CD14-positive monocyte (primary cell): ENCODE results near the gene TRIM7. TPM values are rescaled to one million over a fixed set of nuclear protein-coding genes. Genes with fewer than 3 reads are reported as not detected.
"Not testable (repeated sequence)": the region's sequence is repeated elsewhere in the genome, so short reads cannot be mapped to it uniquely, and the experiment has no call there.

Experiments used
- DNase-seq, 3 donors: peaks; one replicate each; pipeline ENCODE4 v3.0.0-alpha.2; 2011 to 2022
- H2AFZ ChIP-seq: 2 replicates; pipeline ENCODE4 v1.6.0; 2012; ENCODE audit warnings: mild to moderate bottlenecking, low read depth, low read length, inconsistent platforms; ENCODE audit not compliant: insufficient read depth, poor library complexity, severe bottlenecking
- H3K27ac ChIP-seq, 2 donors: 1 replicate in 1 of 2; 2 replicates in 1 of 2; pipeline ENCODE4 v1.5.1; 2012 to 2013; ENCODE audit warnings: low read length in 2 of 2, control low read depth in 1 of 2, inconsistent platforms in 1 of 2, low read depth in 1 of 2, mild to moderate bottlenecking in 1 of 2
- H3K27me3 ChIP-seq, 2 donors: one replicate each; pipeline versions ENCODE4 v1.6.0 to v1.6.1; 2011 to 2013; ENCODE audit warnings: low read length in 2 of 2; ENCODE audit not compliant: control insufficient read depth in 2 of 2, insufficient read depth in 2 of 2
- H3K36me3 ChIP-seq, 2 donors: replicated peaks in 1 of 2; 1 replicate in 1 of 2; 2 replicates in 1 of 2; pipeline versions ENCODE4 v1.5.1 to v1.6.1; 2012 to 2013; ENCODE audit warnings: low read length in 2 of 2, control low read depth in 1 of 2, inconsistent platforms in 1 of 2, mild to moderate bottlenecking in 1 of 2; ENCODE audit not compliant: insufficient read depth in 2 of 2, control insufficient read depth in 1 of 2
- H3K4me1 ChIP-seq, 2 donors: 1 replicate in 1 of 2; 2 replicates in 1 of 2; pipeline versions ENCODE4 v1.5.1 to v1.6.1; 2012 to 2013; ENCODE audit warnings: low read length in 2 of 2, control low read depth in 1 of 2, inconsistent platforms in 1 of 2, mild to moderate bottlenecking in 1 of 2, moderate library complexity in 1 of 2; ENCODE audit not compliant: insufficient read depth in 2 of 2, control insufficient read depth in 1 of 2
- H3K4me2 ChIP-seq: replicated peaks from 2 replicates; pipeline ENCODE3; 2012; ENCODE audit warnings: low read length, moderate library complexity, mild to moderate bottlenecking; ENCODE audit not compliant: poor library complexity, severe bottlenecking; ENCODE audit errors: extremely low read depth
- H3K4me3 ChIP-seq, 3 experiments: fragments of 200-600 bp in 1 of 3; sonication (generic) in 1 of 3; replicated peaks in 1 of 3; 1 replicate in 2 of 3; 2 replicates in 1 of 3; pipeline ENCODE4 v1.5.1; 2011 to 2013; ENCODE audit warnings: low read length in 3 of 3, mild to moderate bottlenecking in 3 of 3, control low read depth in 2 of 3, low read depth in 2 of 3, inconsistent platforms in 1 of 3, moderate library complexity in 1 of 3
- H3K79me2 ChIP-seq: 2 replicates; pipeline ENCODE4 v1.6.0; 2012; ENCODE audit warnings: mild to moderate bottlenecking, control low read depth, inconsistent platforms, low read length, moderate library complexity; ENCODE audit not compliant: insufficient read depth
- H3K9ac ChIP-seq: 2 replicates; pipeline ENCODE4 v1.6.0; 2017; ENCODE audit warnings: low read length, mild to moderate bottlenecking; ENCODE audit not compliant: insufficient read depth, poor library complexity, severe bottlenecking
- H3K9me3 ChIP-seq, 2 donors: replicated peaks in 1 of 2; 1 replicate in 1 of 2; 2 replicates in 1 of 2; pipeline versions ENCODE4 v1.5.1 to v1.6.1; 2012 to 2013; ENCODE audit warnings: low read length in 2 of 2, control low read depth in 1 of 2; ENCODE audit not compliant: control insufficient read depth in 1 of 2, insufficient read depth in 1 of 2
- H4K20me1 ChIP-seq: 2 replicates; pipeline ENCODE4 v1.6.0; 2012; ENCODE audit warnings: mild to moderate bottlenecking, low read length, control low read depth, moderate library complexity; ENCODE audit not compliant: insufficient read depth
- H3K27ac Mint-ChIP-seq, 7 donors: one replicate each; pipeline ENCODE4 v1.8.0; 2020; ENCODE audit warnings: mild to moderate bottlenecking in 7 of 7, mixed read lengths in 7 of 7, moderate library complexity in 6 of 7, inconsistent platforms in 2 of 7
- H3K27me3 Mint-ChIP-seq, 3 donors: one replicate each; pipeline ENCODE4 v1.8.0; 2021 to 2022; ENCODE audit warnings: low read depth in 3 of 3, mild to moderate bottlenecking in 3 of 3, mixed read lengths in 3 of 3, moderate library complexity in 3 of 3, inconsistent platforms in 1 of 3
- H3K36me3 Mint-ChIP-seq, 2 donors: one replicate each; pipeline ENCODE4 v1.8.0; 2020; ENCODE audit warnings: mixed read lengths in 2 of 2, inconsistent platforms in 1 of 2, mild to moderate bottlenecking in 1 of 2
- H3K4me1 Mint-ChIP-seq: one replicate; pipeline ENCODE4 v1.8.0; 2020; ENCODE audit warnings: mild to moderate bottlenecking, mixed read lengths
- H3K4me3 Mint-ChIP-seq, 2 donors: one replicate each; pipeline ENCODE4 v1.8.0; 2020; ENCODE audit warnings: mild to moderate bottlenecking in 2 of 2, mixed read lengths in 2 of 2, moderate library complexity in 1 of 2
- H3K9me3 Mint-ChIP-seq, 7 donors: one replicate each; pipeline ENCODE4 v1.8.0; 2020 to 2022; ENCODE audit warnings: mixed read lengths in 7 of 7, mild to moderate bottlenecking in 6 of 7, moderate library complexity in 6 of 7, inconsistent platforms in 2 of 7
- WGBS: methylation state at CpG from one replicate; pipeline ENCODE4 v1.1.5; 2013; ENCODE audit warnings: missing lambda C conversion rate; ENCODE audit not compliant: insufficient coverage; 5-methylcytosine and 5-hydroxymethylcytosine counted together
- intact Hi-C, 2 donors: fragments of 100-400 bp; cut with micrococcal nuclease; formaldehyde crosslinking; loops; one replicate each; pipeline versions ENCODE4 v1.15.0 to v1.15.1; 2023
- polyA plus RNA-seq, 3 donors: library from polyadenylated mRNA; depleted of rRNA in 1 of 3; unstranded in 2 of 3; stranded (reverse) in 1 of 3; fragments of 300-500 nt in 2 of 3; fragments of >200 nt in 1 of 3; fragmentation: Illumina TruSeq in 2 of 3; gene quantifications; 1 replicate in 2 of 3; 2 replicates in 1 of 3; pipeline ENCODE4 v1.2.3, GENCODE V29; 2012 to 2021
- TF ChIP-seq, protein P1 (sequence below): fragments of 200-600 bp; IDR thresholded peaks from one replicate; pipeline ENCODE4 v1.8.0; 2022; ENCODE audit warnings: antibody characterized with exemption, mild to moderate bottlenecking

The TRIM7 gene
- polyA plus RNA-seq, 3 donors: 9.5 to 12.8 (median 10.3) TPM

DNA sequence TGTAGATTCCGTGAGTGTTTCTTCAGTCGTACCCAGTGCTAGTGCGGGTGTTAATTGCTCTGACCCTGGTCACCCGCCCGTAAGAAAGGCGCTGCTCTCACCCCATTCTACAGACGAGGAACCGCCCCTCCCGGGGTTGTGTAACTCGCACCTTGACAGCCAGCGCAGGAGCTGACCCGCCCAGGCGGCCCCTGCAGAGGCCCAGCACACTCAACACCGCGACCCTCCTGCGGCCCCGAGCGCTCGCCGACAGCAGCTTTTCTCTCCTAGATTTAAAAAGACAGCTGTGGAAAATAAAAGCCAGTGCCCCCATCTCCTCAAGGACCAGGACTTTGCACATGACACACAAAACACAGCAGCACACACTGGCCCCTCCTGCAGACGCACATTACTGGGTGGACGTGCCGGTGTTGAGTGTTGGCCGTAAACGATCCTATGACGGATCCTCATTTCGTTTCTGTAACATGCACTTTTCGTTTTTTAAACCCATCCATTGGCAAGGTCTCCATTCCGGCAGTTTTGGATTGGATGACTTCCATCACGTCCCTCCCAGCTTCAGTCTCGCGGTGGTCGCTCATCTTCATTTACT, 34.7 kb downstream of the TRIM7 start:
- Histone ChIP-seq H3K4me3 (no peak overlapping the region), H3K27ac (no peak overlapping the region), H3K4me1 (peaks cover 17 to 25% of the 10 kb centered on the region in 2 donors), H3K9me3 (peaks cover 0 to 27% of the 10 kb centered on the region in 2 donors), H2AFZ (peak overlapping the region; percentile 10), H3K27me3 (peaks cover 57 to 92% of the 10 kb centered on the region in 2 donors), H3K4me2 (peak overlapping the region; percentile 25), H3K9ac (no peak overlapping the region), H4K20me1 (no peaks in the 10 kb centered on the region), H3K36me3 (no peaks in the 10 kb centered on the region), H3K79me2 (no peaks in the 10 kb centered on the region)
- Mint-ChIP-seq H3K36me3 (peaks cover 4 to 14% of the 10 kb centered on the region in 2 donors), H3K4me3 (peak overlapping the region in 1 of 2 donors; percentile 81), H3K4me1 (peaks cover 34% of the 10 kb centered on the region), H3K27ac (no peak overlapping the region), H3K27me3 (peaks cover 87 to 94% (median 90%) of the 10 kb centered on the region in 3 donors), H3K9me3 (peaks cover 0 to 29% (median 19%) of the 10 kb centered on the region in 7 donors)
- TF ChIP-seq, protein P1, sequence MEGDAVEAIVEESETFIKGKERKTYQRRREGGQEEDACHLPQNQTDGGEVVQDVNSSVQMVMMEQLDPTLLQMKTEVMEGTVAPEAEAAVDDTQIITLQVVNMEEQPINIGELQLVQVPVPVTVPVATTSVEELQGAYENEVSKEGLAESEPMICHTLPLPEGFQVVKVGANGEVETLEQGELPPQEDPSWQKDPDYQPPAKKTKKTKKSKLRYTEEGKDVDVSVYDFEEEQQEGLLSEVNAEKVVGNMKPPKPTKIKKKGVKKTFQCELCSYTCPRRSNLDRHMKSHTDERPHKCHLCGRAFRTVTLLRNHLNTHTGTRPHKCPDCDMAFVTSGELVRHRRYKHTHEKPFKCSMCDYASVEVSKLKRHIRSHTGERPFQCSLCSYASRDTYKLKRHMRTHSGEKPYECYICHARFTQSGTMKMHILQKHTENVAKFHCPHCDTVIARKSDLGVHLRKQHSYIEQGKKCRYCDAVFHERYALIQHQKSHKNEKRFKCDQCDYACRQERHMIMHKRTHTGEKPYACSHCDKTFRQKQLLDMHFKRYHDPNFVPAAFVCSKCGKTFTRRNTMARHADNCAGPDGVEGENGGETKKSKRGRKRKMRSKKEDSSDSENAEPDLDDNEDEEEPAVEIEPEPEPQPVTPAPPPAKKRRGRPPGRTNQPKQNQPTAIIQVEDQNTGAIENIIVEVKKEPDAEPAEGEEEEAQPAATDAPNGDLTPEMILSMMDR: no peak
- WGBS: 21% methylated on average over 25 of the region's 33 CpGs
- intact Hi-C loops: no loop called here
- DNase-seq: no peak

DNA sequence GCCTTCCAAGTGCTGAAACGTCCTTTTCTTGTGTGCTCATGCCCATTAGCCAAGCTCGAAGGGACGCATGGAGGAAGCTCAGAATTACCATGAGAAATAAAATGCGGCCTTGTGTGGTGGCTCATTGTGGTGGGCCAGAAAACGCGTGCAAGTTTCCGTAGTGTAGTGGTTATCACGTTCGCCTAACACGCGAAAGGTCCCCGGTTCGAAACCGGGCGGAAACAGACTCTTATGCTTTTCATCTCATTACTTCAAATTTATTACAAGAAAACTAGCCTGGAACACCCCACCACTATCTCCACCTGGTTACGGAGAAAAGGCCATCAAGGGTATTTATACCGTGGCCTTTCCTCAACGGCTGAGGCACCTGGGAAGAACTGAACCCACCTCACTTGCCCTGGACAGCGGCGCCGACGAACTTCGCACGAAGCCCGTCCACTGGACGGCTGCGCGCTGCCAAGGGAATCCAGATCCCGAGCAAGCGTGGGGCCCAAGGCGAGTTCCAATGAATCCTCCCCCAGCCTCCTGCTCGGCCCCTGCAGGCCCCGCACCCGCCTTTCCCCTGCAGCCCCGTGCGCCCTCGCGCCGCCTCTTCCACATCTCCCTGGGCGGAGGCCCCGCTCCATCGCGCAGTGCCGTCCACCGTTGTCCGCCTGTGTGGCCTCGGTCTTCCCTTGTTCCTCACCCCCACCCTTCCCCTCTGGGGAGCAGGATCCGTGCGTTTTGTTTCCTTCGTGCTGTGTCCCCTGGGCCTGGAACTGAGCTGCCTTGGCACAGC, 35.3 kb downstream of the TRIM7 start:
- 5% methylated on average over 38 of the region's 50 CpGs for WGBS
- H3K4me1 Mint-ChIP-seq: peaks cover 33% of the 10 kb centered on the region
- H3K36me3 ChIP-seq, H3K4me3 ChIP-seq, DNase-seq, H3K27ac Mint-ChIP-seq, H4K20me1 ChIP-seq, intact Hi-C loops, H3K27ac ChIP-seq, H3K79me2 ChIP-seq, H3K9ac ChIP-seq: not testable (repeated sequence)
- peak overlapping the region in 1 of 2 donors; percentile 81 for H3K4me3 Mint-ChIP-seq
- H3K27me3 Mint-ChIP-seq: peaks cover 91 to 97% (median 94%) of the 10 kb centered on the region in 3 donors
- Histone ChIP-seq H2AFZ (peak overlapping the region; percentile 10), H3K4me1 (peaks cover 17 to 25% of the 10 kb centered on the region in 2 donors), H3K27me3 (peaks cover 56 to 94% of the 10 kb centered on the region in 2 donors), H3K4me2 (peak overlapping the region; percentile 25), H3K9me3 (peaks cover 0 to 29% of the 10 kb centered on the region in 2 donors)
- peaks cover 4 to 14% of the 10 kb centered on the region in 2 donors for H3K36me3 Mint-ChIP-seq
- peaks cover 2 to 32% (median 22%) of the 10 kb centered on the region in 7 donors for H3K9me3 Mint-ChIP-seq
